ENCODE data around the gene GADL1. TPM values are rescaled to one million over a fixed set of nuclear protein-coding genes. Genes with fewer than 3 reads are reported as not detected.

Gene GADL1
- total RNA-seq, 1 experiment from 2014 or later: 0.09 TPM

GRCh38 chr3:30941342-30941741 lies 46.9 kb upstream of the GADL1 start:
- H3K4me1 Mint-ChIP-seq: peaks cover 12 to 13% of the 10 kb centered on the region in 2 experiments
- no CpG with 5 or more reads among the region's 2 CpGs for WGBS (ENCODE audit: extremely low coverage, insufficient read length, low lambda C conversion rate)
- Histone ChIP-seq H4K8ac (replicated peaks; ENCODE audit: insufficient read length, low read depth, low read length) (no peak overlapping the region), H4K5ac (ENCODE audit: insufficient read length, low read depth, low read length) (no peak overlapping the region), H3K4ac (ENCODE audit: low read depth, low read length) (no peak overlapping the region), H3K18ac (ENCODE audit: insufficient read length, low read depth, low read length) (no peak overlapping the region), H2BK20ac (ENCODE audit: low read depth, low read length, poor library complexity, severe bottlenecking) (no peak overlapping the region), H3K56ac (ENCODE audit: insufficient read length, low read depth, low read length) (no peak overlapping the region), H2BK15ac (ENCODE audit: low read depth, low read length) (no peak overlapping the region), H3K9me3 (ENCODE audit: control insufficient read depth, low read depth, low read length) (no peaks in the 10 kb centered on the region), H3K4me1 (ENCODE audit: insufficient read depth, low read length) (no peaks in the 10 kb centered on the region), H2BK12ac (ENCODE audit: insufficient read length, low read depth, low read length) (no peak overlapping the region), H3K4me2 (ENCODE audit: insufficient read depth, insufficient read length, low read length) (no peak overlapping the region), H3K79me1 (ENCODE audit: insufficient read depth, low read depth, low read length, poor library complexity, severe bottlenecking) (no peaks in the 10 kb centered on the region), H3T11ph (ENCODE audit: low read length) (no peak overlapping the region), H2BK120ac (ENCODE audit: low read depth, low read length, poor library complexity, severe bottlenecking) (no peak overlapping the region), H3K14ac (ENCODE audit: insufficient read depth, low read length) (no peak overlapping the region), H4K91ac (ENCODE audit: insufficient read length, low read depth, low read length) (no peak overlapping the region), H3K79me2 (ENCODE audit: insufficient read depth, low read length) (no peaks in the 10 kb centered on the region), H3K27me3 (ENCODE audit: insufficient read depth, low read length) (no peaks in the 10 kb centered on the region), H2AFZ (ENCODE audit: low read length) (no peak overlapping the region), H3K27ac (ENCODE audit: insufficient read length, low read depth, low read length) (no peak overlapping the region), H3K9ac (ENCODE audit: extremely low read depth, insufficient read length, low read length) (no peak overlapping the region), H4K20me1 (ENCODE audit: control insufficient read depth, insufficient read depth, insufficient read length) (no peaks in the 10 kb centered on the region), H3K23ac (ENCODE audit: insufficient read length, low read depth, low read length) (no peak overlapping the region), H2AK5ac (ENCODE audit: insufficient read length, low read length) (no peak overlapping the region), H2BK5ac (ENCODE audit: insufficient read length, low read length) (no peak overlapping the region), H3K23me2 (ENCODE audit: insufficient read length, low read depth, low read length, poor library complexity, severe bottlenecking) (no peaks in the 10 kb centered on the region)
- H3K36me3 Mint-ChIP-seq (ENCODE audit: insufficient read depth in 1 of 3, low read depth in 3 of 3): peaks cover 0 to 2% (median 0%) of the 10 kb centered on the region in 3 experiments; a peak in 1 of 7 replicates
- no peak for TF ChIP-seq CTCF (conservative IDR thresholded peaks at IDR 0.05)
- H3K27ac Mint-ChIP-seq: no peak overlapping the region
- H3K9me3 Mint-ChIP-seq: no peaks in the 10 kb centered on the region; a peak in 2 of 5 replicates
- no peak for DNase-seq
- H3K4me3 Mint-ChIP-seq: no peak overlapping the region
- no peaks in the 10 kb centered on the region for H3K27me3 Mint-ChIP-seq (ENCODE audit: low read depth)

Data from H9 (cell line).